K562 treated with DMSO at 1 percent for 12 hours (cell line): ENCODE measurements around the gene C19orf12. TPM values are rescaled to one million over a fixed set of nuclear protein-coding genes. Genes with fewer than 3 reads are reported as not detected.

ENCODE experiments used
- total RNA-seq: library from RNA; unstranded; fragments of 300-600 nt; gene quantifications from 2 replicates; pipeline ENCODE4 v1.2.3, GENCODE V29; 2022; ENCODE audit not compliant: insufficient read depth

C19orf12 gene
- total RNA-seq, result 13.5 and 24.9 TPM in 2 replicates

DNA sequence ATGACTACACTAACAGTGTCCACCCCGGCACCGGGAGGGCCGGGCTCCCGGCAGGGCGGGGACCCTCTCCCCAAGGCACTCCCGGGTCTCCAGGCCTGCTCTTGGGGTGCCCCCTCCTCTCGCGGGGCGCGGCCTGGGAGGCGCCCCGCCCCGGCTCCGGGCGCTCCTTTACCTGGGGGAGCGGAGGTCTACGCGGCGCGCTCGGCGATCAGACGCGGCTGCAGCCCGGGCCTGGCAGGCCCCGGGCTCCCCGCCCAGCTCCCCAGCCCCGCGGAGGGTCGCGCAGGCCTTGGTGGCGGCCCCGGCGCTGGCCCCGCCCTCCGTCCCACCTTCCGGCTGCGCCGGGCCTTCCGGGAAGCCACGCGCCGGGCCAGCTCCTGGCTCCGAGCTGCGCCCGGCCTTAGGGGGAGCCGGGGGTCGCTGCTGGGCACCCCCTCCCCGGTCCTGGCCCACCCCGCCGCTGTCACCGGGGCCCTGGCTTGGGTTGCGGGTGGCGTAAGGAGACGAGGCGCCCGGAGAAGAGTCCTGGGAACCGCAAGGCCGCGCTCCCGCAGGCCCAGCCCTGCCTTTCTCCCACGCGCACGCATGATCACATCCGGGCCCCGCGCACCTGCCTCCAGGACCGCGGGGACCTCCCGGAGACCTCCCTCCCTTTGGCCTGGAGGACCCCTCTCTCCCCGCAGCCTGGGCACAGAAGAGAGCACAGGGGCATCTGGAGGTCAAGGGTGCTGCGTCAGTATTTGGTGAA lies at the start of gene C19orf12:
Gene C19orf12 (minus strand): TSS at position 309 of the 748 bp plus-strand sequence. CDS start 6,848 bp downstream, outside the sequence.

DNA sequence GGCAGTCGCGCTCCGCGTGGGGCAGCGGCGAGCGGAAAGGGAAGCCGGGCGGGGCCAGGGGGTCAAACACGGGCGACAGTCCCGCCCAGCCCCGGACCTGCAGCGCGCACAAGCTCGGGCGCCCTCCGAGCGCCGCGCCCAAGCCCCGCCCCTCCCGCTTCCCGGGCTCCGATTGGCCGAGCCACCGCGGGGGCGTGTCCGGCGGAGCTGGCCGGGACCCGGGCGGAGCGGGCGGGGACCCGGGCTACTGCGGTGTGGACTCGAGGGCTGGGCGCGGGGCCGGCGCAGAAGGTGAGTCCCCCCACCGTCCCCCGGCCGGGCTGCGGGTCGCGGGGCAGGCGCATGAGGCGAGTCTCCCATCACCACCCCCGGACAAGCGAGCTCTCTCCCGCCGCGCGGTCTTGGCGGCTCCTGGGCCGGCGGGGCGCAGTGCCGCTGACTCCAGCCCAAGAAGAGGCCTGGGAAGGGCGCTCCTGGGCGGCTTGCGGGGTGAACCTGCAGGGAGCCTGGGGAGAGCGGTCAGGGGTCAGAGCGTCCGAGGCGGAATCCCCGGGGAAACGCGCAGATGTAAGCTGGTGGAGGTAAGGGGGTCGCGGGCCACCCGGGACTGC lies 49.7 kb downstream of the C19orf12 start, which contains the start of gene PLEKHF1:
Gene PLEKHF1 (plus strand): TSS at position 247 of the 611 bp plus-strand sequence. CDS start 8,379 bp downstream, outside the sequence.

Other genes with a start within 250 kb of the C19orf12 start
- gene VSTM2B, start 189.3 kb downstream of the C19orf12 start, total RNA-seq, result not detected in 2 replicates
- gene POP4, start 109.0 kb downstream of the C19orf12 start, total RNA-seq, result 81.7 and 94.5 TPM in 2 replicates
- gene PLEKHF1, start 49.8 kb downstream of the C19orf12 start, total RNA-seq, result 43.1 and 57.9 TPM in 2 replicates
- 11.8 and 17.1 TPM in 2 replicates for gene CCNE1, start 96.7 kb upstream of the C19orf12 start, total RNA-seq
- 24.0 and 47.5 TPM in 2 replicates for gene URI1, start 227.0 kb upstream of the C19orf12 start, total RNA-seq